Neural cell (in vitro differentiated cells): ENCODE data around the gene CCDC88C. TPM values are rescaled to one million over a fixed set of nuclear protein-coding genes. Genes with fewer than 3 reads are reported as not detected.

Source experiments
- H2AFZ ChIP-seq: fragments of 200-600, 300-800 bp; sonication (generic), shearing (Covaris generic); 2 replicates; pipeline ENCODE4 v1.6.0; 2014; ENCODE audit warnings: low read depth, mild to moderate bottlenecking, antibody characterized with exemption, low read length, moderate library complexity
- H3F3A ChIP-seq: fragments of 200-600 bp; shearing (Covaris generic); 2 replicates; pipeline ENCODE4 v1.6.1; 2016; ENCODE audit warnings: mild to moderate bottlenecking, moderate library complexity, mixed read lengths, antibody characterized with exemption, low read length; ENCODE audit not compliant: insufficient read depth, poor library complexity, severe bottlenecking
- H3K27ac ChIP-seq: fragments of 200-600, 300-800 bp; sonication (generic), shearing (Covaris generic); 2 replicates; pipeline ENCODE4 v1.5.1; 2014; ENCODE audit warnings: mild to moderate bottlenecking, low read length, moderate library complexity
- H3K27me3 ChIP-seq: fragments of 300-800, 200-600 bp; sonication (generic), shearing (Covaris generic); 2 replicates; pipeline ENCODE4 v1.6.0; 2014; ENCODE audit warnings: mild to moderate bottlenecking, low read depth, low read length, moderate library complexity; ENCODE audit not compliant: insufficient read depth
- H3K36me3 ChIP-seq: fragments of 300-800, 200-600 bp; sonication (generic), shearing (Covaris generic); 2 replicates; pipeline ENCODE4 v1.5.1; 2014; ENCODE audit warnings: mild to moderate bottlenecking, antibody characterized with exemption, low read length, moderate library complexity; ENCODE audit not compliant: insufficient read depth
- H3K4me2 ChIP-seq: fragments of 300-800, 200-600 bp; sonication (generic), shearing (Covaris generic); 2 replicates; pipeline ENCODE4 v1.6.0; 2014; ENCODE audit warnings: mild to moderate bottlenecking, low read length
- H3K4me3 ChIP-seq: fragments of 300-800, 200-600 bp; sonication (generic), shearing (Covaris generic); 2 replicates; pipeline ENCODE4 v1.5.1; 2014; ENCODE audit warnings: mild to moderate bottlenecking, low read length, moderate library complexity
- H3K79me2 ChIP-seq: fragments of 200-600 bp; shearing (Covaris generic); replicated peaks from 2 replicates; pipeline ENCODE4 v1.6.0; 2014; ENCODE audit warnings: mild to moderate bottlenecking, low read length, moderate library complexity; ENCODE audit not compliant: insufficient read depth
- H3K9ac ChIP-seq: fragments of 300-800, 200-600 bp; sonication (generic), shearing (Covaris generic); 2 replicates; pipeline ENCODE4 v1.6.1; 2016; ENCODE audit warnings: mild to moderate bottlenecking, low read length, mixed read lengths
- H3K9me2 ChIP-seq: fragments of 200-600 bp; shearing (Covaris generic); 2 replicates; pipeline ENCODE4 v1.6.1; 2016; ENCODE audit warnings: mild to moderate bottlenecking, low read length, mixed read lengths; ENCODE audit not compliant: insufficient read depth
- H3K9me3 ChIP-seq: fragments of 200-600, 300-800 bp; sonication (generic), shearing (Covaris generic); 2 replicates; pipeline ENCODE4 v1.6.1; 2016; ENCODE audit warnings: mild to moderate bottlenecking, mixed run types, low read length, moderate library complexity, mixed read lengths
- H4K20me1 ChIP-seq: fragments of 200-600 bp; shearing (Covaris generic); 2 replicates; pipeline ENCODE4 v1.6.1; 2016; ENCODE audit warnings: mild to moderate bottlenecking, mixed run types; ENCODE audit not compliant: insufficient read depth
- CTCF ChIP-seq: fragments of 450-650 bp; IDR thresholded peaks from 2 replicates; pipeline ENCODE4 v1.5.1; 2014; ENCODE audit warnings: antibody characterized with exemption, mild to moderate bottlenecking, moderate library complexity; ENCODE audit not compliant: poor library complexity, severe bottlenecking
- EP300 ChIP-seq: fragments of 450-650 bp; conservative IDR thresholded peaks from 2 replicates; pipeline ENCODE4 v1.6.1; 2014; ENCODE audit warnings: antibody characterized with exemption, mild to moderate bottlenecking, moderate library complexity; ENCODE audit not compliant: poor library complexity, severe bottlenecking
- EZH2 ChIP-seq: fragments of 200-600, 300-800 bp; shearing (Covaris generic), sonication (generic); IDR thresholded peaks from 2 replicates; pipeline ENCODE4 v1.6.1; 2014; ENCODE audit warnings: antibody characterized with exemption, low read length, borderline replicate concordance, mild to moderate bottlenecking; ENCODE audit not compliant: insufficient read depth, poor library complexity, severe bottlenecking
- MXI1 ChIP-seq: fragments of 450-650 bp; conservative IDR thresholded peaks from 2 replicates; pipeline ENCODE4 v1.6.1; 2014; ENCODE audit warnings: antibody characterized with exemption, mild to moderate bottlenecking; ENCODE audit not compliant: poor library complexity, severe bottlenecking
- POLR2AphosphoS5 ChIP-seq: IDR thresholded peaks from 2 replicates; pipeline ENCODE4 v1.6.1; 2012
- RAD21 ChIP-seq: fragments of 450-650 bp; conservative IDR thresholded peaks from 2 replicates; pipeline ENCODE4 v1.6.1; 2014; ENCODE audit warnings: antibody characterized with exemption, mild to moderate bottlenecking, moderate library complexity
- REST ChIP-seq: IDR thresholded peaks from 2 replicates; pipeline ENCODE4 v1.6.1; 2012; ENCODE audit warnings: borderline replicate concordance
- SMC3 ChIP-seq: fragments of 450-650 bp; conservative IDR thresholded peaks from 2 replicates; pipeline ENCODE4 v1.6.1; 2014; ENCODE audit warnings: antibody characterized with exemption, mild to moderate bottlenecking, moderate library complexity; ENCODE audit not compliant: poor library complexity
- TAF1 ChIP-seq: IDR thresholded peaks from 2 replicates; pipeline ENCODE4 v1.6.1; 2012; ENCODE audit warnings: low read depth
- polyA plus RNA-seq: library from polyadenylated mRNA; depleted of rRNA; stranded (reverse); fragments of >200 nt; gene quantifications from 2 replicates; pipeline ENCODE4 v1.2.3, GENCODE V29; 2014

Gene CCDC88C
- polyA plus RNA-seq, 1 donor from 2014 or later: 20.1 TPM

GRCh38 chr14:91231446-91231845 is 186.2 kb downstream of the CCDC88C start:
- TF ChIP-seq SMC3: no peak
- no peak for TF ChIP-seq CTCF
- no peak for TF ChIP-seq MXI1
- TF ChIP-seq REST: no peak
- no peak for TF ChIP-seq EZH2
- TF ChIP-seq POLR2AphosphoS5: no peak
- TF ChIP-seq EP300: no peak
- no peak for TF ChIP-seq RAD21
- no peak for TF ChIP-seq TAF1
- Histone ChIP-seq H3K4me2 (no peak overlapping the region), H3K9ac (no peak overlapping the region), H3K27ac (no peak overlapping the region), H3K4me3 (no peak overlapping the region), H3K79me2 (no peaks in the 10 kb centered on the region), H3F3A (no peaks in the 10 kb centered on the region), H4K20me1 (no peaks in the 10 kb centered on the region), H3K27me3 (no peaks in the 10 kb centered on the region), H3K9me2 (no peaks in the 10 kb centered on the region), H3K36me3 (no peaks in the 10 kb centered on the region), H3K9me3 (no peaks in the 10 kb centered on the region), H2AFZ (no peak overlapping the region)

GRCh38 chr14:91230397-91231035 is 187.1 kb downstream of the CCDC88C start:
- H3K9me3 ChIP-seq: no peaks in the 10 kb centered on the region
- no peaks in the 10 kb centered on the region for H3K9me2 ChIP-seq
- H3K4me2 ChIP-seq: no peak overlapping the region
- no peaks in the 10 kb centered on the region for H3K79me2 ChIP-seq
- TF ChIP-seq EP300: no peak
- H3K9ac ChIP-seq: no peak overlapping the region
- no peaks in the 10 kb centered on the region for H4K20me1 ChIP-seq
- no peak overlapping the region for H2AFZ ChIP-seq
- H3K27ac ChIP-seq: no peak overlapping the region
- H3K36me3 ChIP-seq: no peaks in the 10 kb centered on the region
- no peaks in the 10 kb centered on the region for H3F3A ChIP-seq
- no peaks in the 10 kb centered on the region for H3K27me3 ChIP-seq
- no peak overlapping the region for H3K4me3 ChIP-seq

- Histone ChIP-seq H4K20me1 (no peaks in the 10 kb centered on the region), H3K36me3 (no peaks in the 10 kb centered on the region), H3K4me3 (no peak overlapping the region), H2AFZ (no peak overlapping the region), H3K27ac (no peak overlapping the region), H3K9me2 (no peaks in the 10 kb centered on the region), H3F3A (no peaks in the 10 kb centered on the region), H3K4me2 (no peak overlapping the region), H3K9me3 (no peaks in the 10 kb centered on the region), H3K9ac (no peak overlapping the region), H3K27me3 (no peaks in the 10 kb centered on the region), H3K79me2 (no peaks in the 10 kb centered on the region)
- TF ChIP-seq TAF1 (no peak), RAD21 (no peak), POLR2AphosphoS5 (no peak), MXI1 (no peak), EP300 (no peak), REST (no peak), SMC3 (no peak), EZH2 (no peak), CTCF (no peak)
These were observed 187.8 kb downstream of the CCDC88C start for GRCh38 chr14:91229743-91230200.
